ENCODE data around the gene TTC9B. TPM values are rescaled to one million over a fixed set of nuclear protein-coding genes. Genes with fewer than 3 reads are reported as not detected.
A peak's percentile ranks its signal among the peaks of the same experiment; 100 is the strongest.

TTC9B gene
- total and polyA plus RNA-seq, 2 of the 13 experiments (the other 11 are each of a cell fraction or from before 2014, with no cell fraction given), result not detected

DNA sequence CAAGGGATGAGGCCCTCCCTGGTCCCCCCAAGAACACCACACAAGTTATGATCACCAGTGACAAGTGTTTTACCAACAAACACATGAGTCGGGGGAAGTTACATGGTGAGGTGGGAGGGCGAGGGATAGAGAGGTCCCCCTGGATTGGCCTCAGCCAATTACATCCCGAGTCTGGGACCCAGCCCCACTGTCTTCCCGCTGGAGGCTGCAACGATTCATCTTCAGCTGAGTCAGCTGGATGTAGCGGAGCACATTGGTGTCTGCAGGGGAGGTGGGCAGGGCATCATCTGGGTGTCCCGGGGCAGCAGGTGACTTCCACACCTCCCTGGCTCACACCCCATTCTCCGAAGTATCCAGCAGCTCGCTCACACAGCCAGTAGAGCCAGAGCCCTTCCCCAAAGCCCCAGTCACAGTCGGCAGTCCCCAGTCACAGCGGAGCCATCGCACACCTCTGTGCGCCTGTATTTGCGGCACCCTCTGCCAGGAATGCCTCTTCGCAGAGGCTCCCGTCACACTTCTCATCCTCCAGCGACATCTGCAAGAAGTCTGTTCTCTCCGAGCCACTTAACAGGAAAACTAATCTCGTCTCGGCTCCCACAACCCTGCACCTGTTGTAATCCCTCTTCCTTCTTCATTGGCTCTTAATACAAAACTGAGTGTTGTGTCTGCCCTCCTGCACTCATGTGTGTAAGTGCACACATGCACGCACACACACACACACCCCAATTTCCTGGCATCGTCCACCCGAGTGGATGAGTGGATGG lies 2.0 kb downstream of the TTC9B start:
- no peak overlapping the region for H3K4me2 ChIP-seq (ENCODE audit: low read depth, low read length)
- ATAC-seq (no peak), DNase-seq (ENCODE audit: low spot score) (no peak), FAIRE-seq (no peak)
- in situ Hi-C loops (cut with HindIII; ENCODE audit: extremely low pct_ligation_motif_present, low pct_unique_long_range_greater_than_20kb) (no loop called here), intact Hi-C loops (cut with micrococcal nuclease; ENCODE audit: unreplicated experiment) (no loop called here)
- H3K27ac ChIP-seq (ENCODE audit: extremely low read length, insufficient read depth, low read length), result no peak overlapping the region
- POLR2A ChIA-PET, result no interaction called here
- BruUV-seq (replicated peaks), result no TSS peak
- H2AFZ ChIP-seq (ENCODE audit: low read length), result no peak overlapping the region
- no peak overlapping the region for H3K4me3 ChIP-seq (replicated peaks in 1 of 3; ENCODE audit: insufficient read depth in 1 of 3, low read depth in 2 of 3, low read length in 3 of 3)
- H3K27me3 ChIP-seq (ENCODE audit: control insufficient read depth in 1 of 2, insufficient read depth in 2 of 2, low read length in 2 of 2), result peaks cover 0 to 7% of the 10 kb centered on the region in 2 experiments; a peak in 1 of 5 replicates
- 68% methylated on average over 17 of the region's 23 CpGs for WGBS (ENCODE audit: low lambda C conversion rate)
- H3K79me2 ChIP-seq (ENCODE audit: insufficient read depth, low read length), result no peaks in the 10 kb centered on the region
- CTCF ChIA-PET (ENCODE audit: low intra/inter-chr PET ratio, low total read pairs), result no interaction called here
- no peaks in the 10 kb centered on the region for H3K9me3 ChIP-seq (ENCODE audit: low read length)
- TF ChIP-seq ZBTB26 (CRISPR knock-in tag; IDR thresholded peaks at IDR 0.05; ENCODE audit: borderline replicate concordance) (no peak), BATF2 (CRISPR knock-in tag; IDR thresholded peaks at IDR 0.05) (0 out of 2 replicates have a peak, but pooled peaks have one; percentile 29), MAFK (conservative IDR thresholded peaks at IDR 0.05 in 1 of 2, IDR thresholded peaks at IDR 0.05 in 1 of 2; ENCODE audit: low read length in 2 of 2) (peak; percentile 51 to 54; a peak in 2 of 4 replicates)
- H3K4me1 ChIP-seq (ENCODE audit: insufficient read depth, low read length), result peaks cover 7% of the 10 kb centered on the region
- H3K9ac ChIP-seq (ENCODE audit: insufficient read depth, low read depth, low read length), result no peak overlapping the region
- no peaks in the 10 kb centered on the region for H4K20me1 ChIP-seq (ENCODE audit: insufficient read depth, low read length)
- no peaks in the 10 kb centered on the region for H3K36me3 ChIP-seq (replicated peaks in 1 of 2; ENCODE audit: control insufficient read depth in 1 of 2, insufficient read depth in 2 of 2, low read length in 2 of 2)

DNA sequence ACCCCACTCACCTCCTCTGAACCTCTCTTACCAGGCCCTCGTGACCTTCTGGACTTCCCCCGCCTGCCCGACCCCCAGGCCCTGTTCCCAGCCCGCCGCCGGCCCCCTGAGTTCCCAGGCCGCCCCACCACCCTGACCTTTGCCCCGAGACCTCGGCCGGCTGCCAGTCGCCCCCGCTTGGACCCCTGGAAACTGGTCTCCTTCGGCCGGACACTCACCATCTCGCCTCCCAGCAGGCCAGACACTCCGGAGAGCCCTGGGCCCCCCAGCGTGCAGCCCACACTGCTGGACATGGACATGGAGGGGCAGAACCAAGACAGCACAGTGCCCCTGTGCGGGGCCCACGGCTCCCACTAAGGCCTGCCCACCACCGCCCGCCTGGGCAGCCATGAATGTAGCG lies 3.2 kb downstream of the TTC9B start:
- DNase-seq (ENCODE audit: low spot score) (no peak), ATAC-seq (no peak), FAIRE-seq (no peak)
- in situ Hi-C loops (cut with HindIII; ENCODE audit: extremely low pct_ligation_motif_present, low pct_unique_long_range_greater_than_20kb), result no loop called here
- Histone ChIP-seq H3K36me3 (replicated peaks in 1 of 2; ENCODE audit: control insufficient read depth in 1 of 2, insufficient read depth in 2 of 2, low read length in 2 of 2) (peaks cover 0 to 2% of the 10 kb centered on the region in 2 experiments; a peak in 1 of 5 replicates), H2AFZ (ENCODE audit: low read length) (no peak overlapping the region), H3K4me2 (ENCODE audit: low read depth, low read length) (no peak overlapping the region), H3K79me2 (ENCODE audit: insufficient read depth, low read length) (no peaks in the 10 kb centered on the region), H3K4me3 (replicated peaks in 1 of 3; ENCODE audit: insufficient read depth in 1 of 3, low read depth in 2 of 3, low read length in 3 of 3) (no peak overlapping the region), H3K4me1 (ENCODE audit: insufficient read depth, low read length) (peaks cover 7% of the 10 kb centered on the region), H4K20me1 (ENCODE audit: insufficient read depth, low read length) (no peaks in the 10 kb centered on the region), H3K27ac (ENCODE audit: extremely low read length, insufficient read depth, low read length) (no peak overlapping the region), H3K9me3 (ENCODE audit: low read length) (no peaks in the 10 kb centered on the region), H3K27me3 (ENCODE audit: control insufficient read depth in 1 of 2, insufficient read depth in 2 of 2, low read length in 2 of 2) (peaks cover 0 to 7% of the 10 kb centered on the region in 2 experiments; a peak in 1 of 5 replicates), H3K9ac (ENCODE audit: insufficient read depth, low read depth, low read length) (no peak overlapping the region)
- POLR2A ChIA-PET, result no interaction called here
- 52% methylated on average over 18 of the region's 22 CpGs for WGBS (ENCODE audit: low lambda C conversion rate)
- no TSS peak for BruUV-seq (replicated peaks)
- TF ChIP-seq HNRNPL (IDR thresholded peaks at IDR 0.05; ENCODE audit: low read depth, low read length) (0 out of 2 replicates have a peak, but pooled peaks have one; percentile 51), DMAP1 (CRISPR knock-in tag; IDR thresholded peaks at IDR 0.05) (no peak), AGO1 (IDR thresholded peaks at IDR 0.05; ENCODE audit: low read depth, low read length, poor library complexity, severe bottlenecking) (peak; percentile 39), AGO2 (optimal IDR thresholded peaks at IDR 0.05; ENCODE audit: low read depth, low read length) (peak; percentile 36)
- CTCF ChIA-PET (ENCODE audit: low intra/inter-chr PET ratio, low total read pairs), result no interaction called here
- intact Hi-C loops (cut with micrococcal nuclease; ENCODE audit: unreplicated experiment), result no loop called here
